Kidney (tissue), 14 donors: ENCODE measurements around the gene SLC22A13. TPM values are rescaled to one million over a fixed set of nuclear protein-coding genes. Genes with fewer than 3 reads are reported as not detected.
"Not testable (repeated sequence)": the region's sequence is repeated elsewhere in the genome, so short reads cannot be mapped to it uniquely, and the experiment has no call there.

Experiments used
- DNase-seq, 5 donors: peaks; one replicate each; pipeline ENCODE4 v3.0.0-alpha.2; 2013 to 2020
- FAIRE-seq: peaks from 2 replicates; lab custom pipeline; 2012; peaks lifted over from hg19 to GRCh38; lab: Jason Lieb, UNC
- H3K27ac ChIP-seq, 2 donors: one replicate each; pipeline ENCODE4 v1.7.0; 2013; ENCODE audit warnings: low read depth in 2 of 2, low read length in 2 of 2, inconsistent platforms in 1 of 2
- H3K27me3 ChIP-seq: one replicate; pipeline ENCODE4 v1.7.1; 2013; ENCODE audit warnings: low read length, inconsistent platforms; ENCODE audit not compliant: control insufficient read depth, insufficient read depth
- H3K36me3 ChIP-seq, 3 donors: one replicate each; pipeline versions ENCODE4 v1.7.0 to v1.7.1; 2013; ENCODE audit warnings: low read length in 3 of 3, control low read depth in 1 of 3, inconsistent platforms in 1 of 3; ENCODE audit not compliant: insufficient read depth in 3 of 3, control insufficient read depth in 2 of 3
- H3K4me1 ChIP-seq, 3 donors: one replicate each; pipeline versions ENCODE4 v1.7.0 to v1.7.1; 2013; ENCODE audit warnings: low read length in 3 of 3, inconsistent platforms in 1 of 3, low read depth in 1 of 3; ENCODE audit not compliant: control insufficient read depth in 2 of 3, insufficient read depth in 2 of 3
- H3K4me3 ChIP-seq, 3 donors: one replicate each; pipeline versions ENCODE4 v1.7.0 to v1.8.1; 2013; ENCODE audit warnings: low read length in 3 of 3, control low read depth in 1 of 3, inconsistent platforms in 1 of 3
- H3K9ac ChIP-seq, 3 donors: one replicate each; pipeline versions ENCODE4 v1.7.0 to v1.7.1; 2013; ENCODE audit warnings: low read length in 3 of 3, control low read depth in 1 of 3, inconsistent platforms in 1 of 3
- H3K9me3 ChIP-seq, 3 donors: one replicate each; pipeline versions ENCODE4 v1.7.0 to v1.7.1; 2013; ENCODE audit warnings: low read length in 3 of 3, control low read depth in 1 of 3, inconsistent platforms in 1 of 3; ENCODE audit not compliant: control insufficient read depth in 2 of 3, insufficient read depth in 1 of 3
- intact Hi-C: fragments of 100-400 bp; cut with DNase I; formaldehyde crosslinking; loops from one replicate; pipeline ENCODE4 v1.11.1; 2022
- polyA plus RNA-seq: library from polyadenylated mRNA; stranded (reverse); fragments of 350-450 nt; fragmentation: Illumina TruSeq; extraction: RNeasy Lipid Tissue Mini Kit (QIAGEN cat#74804); gene quantifications from one replicate; pipeline ENCODE4 v1.2.3, GENCODE V29; 2014; ENCODE audit warnings: low read depth, low replicate concordance; ENCODE audit not compliant: insufficient read depth
- total RNA-seq: library from RNA; stranded (reverse); fragmentation: NEBNext Ultra II Directional; extraction: Animal tissue kit (Norgen Biotek cat#: 25700); gene quantifications from one replicate; pipeline ENCODE4 v1.2.1, GENCODE V29; 2021
- TF ChIP-seq, protein P1 (sequence below): IDR thresholded peaks from 3 replicates; pipeline ENCODE4 v1.5.1; 2012; ENCODE audit warnings: mild to moderate bottlenecking, moderate library complexity, borderline replicate concordance; ENCODE audit not compliant: insufficient read depth; ENCODE audit errors: extremely low read depth
- donor health status: control.
- donor health status: control.
- donor health status: control.
- donor health status: control.
- donor health status: control.
- donor health status: DM: yes; HTN: yes; CAD: no.
- donor health status: Normal renal cell carcinoma (clear cell type).

SLC22A13 gene
- total and polyA plus RNA-seq, 2 donors from 2014 or later = 0.16 to 9.9 TPM

- H3K36me3 ChIP-seq = peaks cover 3 to 15% (median 3%) of the 10 kb centered on the region in 3 donors
- intact Hi-C loops = no loop called here
- FAIRE-seq = peak; percentile 57
Measured at GRCh38 chr3:38229036-38229435, 36.6 kb upstream of the SLC22A13 start.

DNA sequence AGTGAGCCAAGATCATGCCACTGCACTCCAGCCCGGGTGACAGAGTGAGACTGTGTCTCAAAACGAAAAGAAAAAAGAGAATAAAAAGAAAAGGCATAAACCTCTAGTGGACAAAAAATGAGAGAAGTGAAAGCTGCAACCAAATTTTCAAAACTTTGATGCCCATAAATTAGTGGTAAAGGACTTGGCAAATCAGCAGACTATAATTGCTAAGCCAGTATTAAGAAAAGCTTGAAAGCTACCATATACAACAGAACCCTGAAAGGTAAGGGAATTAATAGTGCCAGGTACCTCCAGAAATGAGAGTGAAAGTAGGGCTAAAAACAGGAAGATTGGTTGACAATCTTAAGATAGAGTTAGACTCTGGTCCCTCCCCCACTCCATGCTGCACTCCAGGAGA is 32.9 kb upstream of the SLC22A13 start:
- FAIRE-seq (no peak), DNase-seq (no peak)
- TF ChIP-seq, protein P1, sequence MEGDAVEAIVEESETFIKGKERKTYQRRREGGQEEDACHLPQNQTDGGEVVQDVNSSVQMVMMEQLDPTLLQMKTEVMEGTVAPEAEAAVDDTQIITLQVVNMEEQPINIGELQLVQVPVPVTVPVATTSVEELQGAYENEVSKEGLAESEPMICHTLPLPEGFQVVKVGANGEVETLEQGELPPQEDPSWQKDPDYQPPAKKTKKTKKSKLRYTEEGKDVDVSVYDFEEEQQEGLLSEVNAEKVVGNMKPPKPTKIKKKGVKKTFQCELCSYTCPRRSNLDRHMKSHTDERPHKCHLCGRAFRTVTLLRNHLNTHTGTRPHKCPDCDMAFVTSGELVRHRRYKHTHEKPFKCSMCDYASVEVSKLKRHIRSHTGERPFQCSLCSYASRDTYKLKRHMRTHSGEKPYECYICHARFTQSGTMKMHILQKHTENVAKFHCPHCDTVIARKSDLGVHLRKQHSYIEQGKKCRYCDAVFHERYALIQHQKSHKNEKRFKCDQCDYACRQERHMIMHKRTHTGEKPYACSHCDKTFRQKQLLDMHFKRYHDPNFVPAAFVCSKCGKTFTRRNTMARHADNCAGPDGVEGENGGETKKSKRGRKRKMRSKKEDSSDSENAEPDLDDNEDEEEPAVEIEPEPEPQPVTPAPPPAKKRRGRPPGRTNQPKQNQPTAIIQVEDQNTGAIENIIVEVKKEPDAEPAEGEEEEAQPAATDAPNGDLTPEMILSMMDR = no peak
- intact Hi-C loops = no loop called here
- Histone ChIP-seq H3K9ac (no peak overlapping the region), H3K9me3 (peaks cover 0 to 3% (median 0%) of the 10 kb centered on the region in 3 donors), H3K36me3 (peaks cover 2 to 11% (median 9%) of the 10 kb centered on the region in 3 donors), H3K27ac (no peak overlapping the region), H3K27me3 (no peaks in the 10 kb centered on the region), H3K4me1 (no peaks in the 10 kb centered on the region), H3K4me3 (no peak overlapping the region)

More at GRCh38 chr3:38229036-38229435, 36.6 kb upstream of the SLC22A13 start:
- no peak for DNase-seq
- Histone ChIP-seq H3K9ac (no peak overlapping the region), H3K4me3 (no peak overlapping the region), H3K27ac (no peak overlapping the region), H3K4me1 (no peaks in the 10 kb centered on the region), H3K27me3 (no peaks in the 10 kb centered on the region), H3K9me3 (no peaks in the 10 kb centered on the region)
- TF ChIP-seq, protein P1 = no peak

- Histone ChIP-seq H3K36me3 (peaks cover 2 to 14% (median 12%) of the 10 kb centered on the region in 3 donors), H3K9ac (no peak overlapping the region), H3K27ac (no peak overlapping the region), H3K27me3 (no peaks in the 10 kb centered on the region), H3K9me3 (peaks cover 0 to 9% (median 0%) of the 10 kb centered on the region in 3 donors), H3K4me3 (no peak overlapping the region), H3K4me1 (no peaks in the 10 kb centered on the region)
- TF ChIP-seq, protein P1 = no peak
- FAIRE-seq = no peak
- peak in 2 of 5 donors; percentile 7 to 14 for DNase-seq
- intact Hi-C loops = no loop called here
Measured at GRCh38 chr3:38235466-38235865, 30.1 kb upstream of the SLC22A13 start.

DNA sequence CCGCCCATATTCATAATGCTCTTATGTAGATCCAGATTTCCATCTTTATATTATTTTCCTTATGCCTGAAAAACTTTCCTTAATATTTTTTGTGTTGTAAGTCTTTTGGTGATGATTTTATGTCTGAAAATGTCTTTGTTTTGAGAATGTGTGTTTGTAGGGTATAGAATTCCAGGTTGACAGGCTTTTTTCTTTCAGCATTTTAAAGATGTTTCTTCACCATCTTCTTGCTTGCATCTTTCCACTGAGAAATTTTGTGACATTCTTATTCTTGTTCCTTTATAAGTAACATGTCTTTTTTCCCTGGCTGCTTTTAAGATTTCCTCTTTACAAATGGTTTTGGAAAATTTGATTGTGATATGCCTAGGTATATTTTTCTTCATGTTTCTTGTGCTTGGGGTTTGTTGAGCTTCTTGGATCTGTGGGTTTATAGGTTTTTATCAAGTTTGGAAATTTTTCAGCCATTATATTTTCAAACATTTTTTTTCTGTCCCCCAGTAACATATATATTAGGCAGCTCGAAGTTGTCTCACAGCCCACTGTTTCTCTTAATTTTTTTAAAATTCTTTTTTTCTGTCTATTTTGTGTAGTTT is 27.1 kb upstream of the SLC22A13 start:
- intact Hi-C loops = no loop called here
- Histone ChIP-seq H3K4me1 (no peaks in the 10 kb centered on the region), H3K27ac (no peak overlapping the region), H3K4me3 (no peak overlapping the region), H3K9ac (no peak overlapping the region), H3K9me3 (peaks cover 0 to 9% (median 0%) of the 10 kb centered on the region in 3 donors), H3K27me3 (no peaks in the 10 kb centered on the region), H3K36me3 (peaks cover 0 to 13% (median 12%) of the 10 kb centered on the region in 3 donors)
- FAIRE-seq = no peak
- TF ChIP-seq, protein P1 = no peak
- no peak for DNase-seq

DNA sequence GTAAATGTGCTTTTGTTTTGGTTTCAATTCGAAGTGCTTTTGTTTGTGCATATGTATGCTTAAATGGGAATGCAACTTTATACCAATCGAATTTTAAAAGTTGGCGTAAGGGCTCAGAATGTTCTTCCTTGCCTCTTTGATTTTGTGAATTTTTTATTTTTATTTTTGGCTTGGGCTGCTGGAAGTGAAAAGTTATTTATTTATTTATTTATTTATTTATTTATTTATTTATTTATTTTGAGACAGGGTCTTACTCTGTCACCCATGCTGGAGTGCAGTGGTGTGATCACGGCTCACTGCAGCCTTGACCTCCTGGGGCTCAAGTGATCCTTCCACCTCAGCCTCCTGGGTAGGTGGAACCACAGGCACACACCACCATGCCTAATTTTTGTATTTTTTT is 22.8 kb upstream of the SLC22A13 start:
- H3K4me1 ChIP-seq, H3K9ac ChIP-seq, H3K27ac ChIP-seq, H3K9me3 ChIP-seq, FAIRE-seq, H3K36me3 ChIP-seq, DNase-seq, H3K27me3 ChIP-seq, intact Hi-C loops, H3K4me3 ChIP-seq: not testable (repeated sequence)
